Activated naive CD4-positive, alpha-beta T cell treated with anti-CD3 and anti-CD28 coated beads, Interleukin-2, amount 10 ng/mL, durations not matched to agents 7 days and 5 days (primary cell): ENCODE results near the gene PHF19.

Source experiments
- CTCF ChIA-PET: fragments of 350-600 bp; sonication (Branson Sonifier 250); formaldehyde crosslinking; loops from one replicate; lab custom pipeline; 2021; ENCODE audit warnings: antibody characterized with exemption; lab: Charles Lee
- DNase-seq: peaks from one replicate; pipeline ENCODE4 v3.0.0-alpha.2; 2020
- H3K27ac Mint-ChIP-seq: one replicate; pipeline ENCODE4 v1.8.0; 2021; ENCODE audit warnings: mild to moderate bottlenecking, moderate library complexity, mixed read lengths
- H3K27me3 Mint-ChIP-seq: one replicate; pipeline ENCODE4 v1.8.0; 2021; ENCODE audit warnings: mild to moderate bottlenecking, mixed read lengths
- H3K36me3 Mint-ChIP-seq: one replicate; pipeline ENCODE4 v1.8.0; 2021; ENCODE audit warnings: mixed read lengths
- H3K4me1 Mint-ChIP-seq: one replicate; pipeline ENCODE4 v1.8.0; 2021; ENCODE audit warnings: mixed read lengths
- H3K4me3 Mint-ChIP-seq: one replicate; pipeline ENCODE4 v1.8.0; 2021; ENCODE audit warnings: mild to moderate bottlenecking, moderate library complexity, mixed read lengths
- H3K9me3 Mint-ChIP-seq: one replicate; pipeline ENCODE4 v1.8.0; 2021; ENCODE audit warnings: mixed read lengths

The PHF19 gene

GRCh38 chr9:120839146-120839545 is 37.8 kb downstream of the PHF19 start:
- CTCF ChIA-PET, result no interaction called here

GRCh38 chr9:120837921-120838320 is 39.1 kb downstream of the PHF19 start:
- Mint-ChIP-seq H3K36me3 (peaks cover 46% of the 10 kb centered on the region), H3K27me3 (no peaks in the 10 kb centered on the region), H3K4me3 (no peak overlapping the region), H3K4me1 (peaks cover 40% of the 10 kb centered on the region), H3K9me3 (no peaks in the 10 kb centered on the region), H3K27ac (no peak overlapping the region)
- no peak for DNase-seq
- CTCF ChIA-PET, result no interaction called here

More at GRCh38 chr9:120839146-120839545, 37.8 kb downstream of the PHF19 start:
- no peak for DNase-seq
- Mint-ChIP-seq H3K36me3 (peaks cover 43% of the 10 kb centered on the region), H3K27ac (no peak overlapping the region), H3K4me1 (peaks cover 47% of the 10 kb centered on the region), H3K4me3 (no peak overlapping the region), H3K9me3 (no peaks in the 10 kb centered on the region), H3K27me3 (no peaks in the 10 kb centered on the region)

GRCh38 chr9:120833325-120833724 is 43.7 kb downstream of the PHF19 start:
- peaks cover 43% of the 10 kb centered on the region for H3K36me3 Mint-ChIP-seq
- no peak for DNase-seq
- no peaks in the 10 kb centered on the region for H3K9me3 Mint-ChIP-seq
- H3K4me1 Mint-ChIP-seq, result peaks cover 7% of the 10 kb centered on the region
- no peak overlapping the region for H3K27ac Mint-ChIP-seq
- no peak overlapping the region for H3K4me3 Mint-ChIP-seq
- H3K27me3 Mint-ChIP-seq, result no peaks in the 10 kb centered on the region
- CTCF ChIA-PET, result no interaction called here

- no peak for DNase-seq
- Mint-ChIP-seq H3K27me3 (no peaks in the 10 kb centered on the region), H3K4me3 (no peak overlapping the region), H3K4me1 (peaks cover 5% of the 10 kb centered on the region), H3K36me3 (peaks cover 42% of the 10 kb centered on the region), H3K27ac (no peak overlapping the region), H3K9me3 (no peaks in the 10 kb centered on the region)
- CTCF ChIA-PET, result no interaction called here
These were observed 44.2 kb downstream of the PHF19 start for GRCh38 chr9:120832807-120833206.

- Mint-ChIP-seq H3K4me1 (peaks cover 2% of the 10 kb centered on the region), H3K36me3 (peaks cover 47% of the 10 kb centered on the region), H3K9me3 (no peaks in the 10 kb centered on the region), H3K27me3 (no peaks in the 10 kb centered on the region), H3K27ac (no peak overlapping the region), H3K4me3 (no peak overlapping the region)
- CTCF ChIA-PET, result no interaction called here
- no peak for DNase-seq
These were observed 46.1 kb downstream of the PHF19 start for GRCh38 chr9:120830865-120831264.

GRCh38 chr9:120830151-120830550 is 46.8 kb downstream of the PHF19 start:
- no peaks in the 10 kb centered on the region for H3K27me3 Mint-ChIP-seq
- no peak for DNase-seq
- H3K36me3 Mint-ChIP-seq, result peaks cover 47% of the 10 kb centered on the region
- CTCF ChIA-PET, result no interaction called here
- no peaks in the 10 kb centered on the region for H3K9me3 Mint-ChIP-seq
- H3K4me3 Mint-ChIP-seq, result no peak overlapping the region
- peaks cover 2% of the 10 kb centered on the region for H3K4me1 Mint-ChIP-seq
- no peak overlapping the region for H3K27ac Mint-ChIP-seq

GRCh38 chr9:120829650-120830049 is 47.3 kb downstream of the PHF19 start:
- H3K4me1 Mint-ChIP-seq, result peaks cover 1% of the 10 kb centered on the region
- DNase-seq, result no peak
- H3K36me3 Mint-ChIP-seq, result peaks cover 49% of the 10 kb centered on the region
- no peak overlapping the region for H3K27ac Mint-ChIP-seq
- no peaks in the 10 kb centered on the region for H3K9me3 Mint-ChIP-seq
- H3K4me3 Mint-ChIP-seq, result no peak overlapping the region
- CTCF ChIA-PET, result no interaction called here
- no peaks in the 10 kb centered on the region for H3K27me3 Mint-ChIP-seq

- no peaks in the 10 kb centered on the region for H3K4me1 Mint-ChIP-seq
- H3K9me3 Mint-ChIP-seq, result no peaks in the 10 kb centered on the region
- H3K4me3 Mint-ChIP-seq, result no peak overlapping the region
- no peak overlapping the region for H3K27ac Mint-ChIP-seq
- peaks cover 64% of the 10 kb centered on the region for H3K36me3 Mint-ChIP-seq
- no peaks in the 10 kb centered on the region for H3K27me3 Mint-ChIP-seq
- no peak for DNase-seq
- CTCF ChIA-PET, result no interaction called here
These were observed 56.9 kb downstream of the PHF19 start for GRCh38 chr9:120820095-120820494.

GRCh38 chr9:120818595-120818994 is 58.4 kb downstream of the PHF19 start:
- H3K4me1 Mint-ChIP-seq, result no peaks in the 10 kb centered on the region
- no peak for DNase-seq

GRCh38 chr9:120815075-120815474 is 61.9 kb downstream of the PHF19 start:
- Mint-ChIP-seq H3K27ac (no peak overlapping the region), H3K9me3 (peaks cover 5% of the 10 kb centered on the region), H3K4me3 (no peak overlapping the region), H3K27me3 (no peaks in the 10 kb centered on the region), H3K36me3 (peaks cover 39% of the 10 kb centered on the region), H3K4me1 (no peaks in the 10 kb centered on the region)
- DNase-seq, result no peak
- CTCF ChIA-PET, result interaction anchor here (1.3 kb wide), 1 partner anchor 59 kb away, joined by 4 read pairs; no protein-coding TSS in a partner anchor

More at GRCh38 chr9:120818595-120818994, 58.4 kb downstream of the PHF19 start:
- Mint-ChIP-seq H3K27ac (no peak overlapping the region), H3K9me3 (no peaks in the 10 kb centered on the region), H3K4me3 (no peak overlapping the region), H3K36me3 (peaks cover 57% of the 10 kb centered on the region), H3K27me3 (no peaks in the 10 kb centered on the region)
- CTCF ChIA-PET, result no interaction called here

- Mint-ChIP-seq H3K4me3 (no peak overlapping the region), H3K27me3 (no peaks in the 10 kb centered on the region), H3K27ac (no peak overlapping the region), H3K4me1 (no peaks in the 10 kb centered on the region), H3K9me3 (peaks cover 49% of the 10 kb centered on the region), H3K36me3 (peaks cover 26% of the 10 kb centered on the region)
- CTCF ChIA-PET, result no interaction called here
- DNase-seq, result no peak
These were observed 68.1 kb downstream of the PHF19 start for GRCh38 chr9:120808931-120809330.

GRCh38 chr9:120807607-120808379 is 69.2 kb downstream of the PHF19 start:
- H3K4me1 Mint-ChIP-seq, result no peaks in the 10 kb centered on the region
- H3K9me3 Mint-ChIP-seq, result peaks cover 49% of the 10 kb centered on the region
- H3K27me3 Mint-ChIP-seq, result no peaks in the 10 kb centered on the region
- CTCF ChIA-PET, result no interaction called here
- peaks cover 26% of the 10 kb centered on the region for H3K36me3 Mint-ChIP-seq
- no peak overlapping the region for H3K27ac Mint-ChIP-seq
- DNase-seq, result no peak
- no peak overlapping the region for H3K4me3 Mint-ChIP-seq
